Measurements from ENCODE around the gene PBRM1.

DNA sequence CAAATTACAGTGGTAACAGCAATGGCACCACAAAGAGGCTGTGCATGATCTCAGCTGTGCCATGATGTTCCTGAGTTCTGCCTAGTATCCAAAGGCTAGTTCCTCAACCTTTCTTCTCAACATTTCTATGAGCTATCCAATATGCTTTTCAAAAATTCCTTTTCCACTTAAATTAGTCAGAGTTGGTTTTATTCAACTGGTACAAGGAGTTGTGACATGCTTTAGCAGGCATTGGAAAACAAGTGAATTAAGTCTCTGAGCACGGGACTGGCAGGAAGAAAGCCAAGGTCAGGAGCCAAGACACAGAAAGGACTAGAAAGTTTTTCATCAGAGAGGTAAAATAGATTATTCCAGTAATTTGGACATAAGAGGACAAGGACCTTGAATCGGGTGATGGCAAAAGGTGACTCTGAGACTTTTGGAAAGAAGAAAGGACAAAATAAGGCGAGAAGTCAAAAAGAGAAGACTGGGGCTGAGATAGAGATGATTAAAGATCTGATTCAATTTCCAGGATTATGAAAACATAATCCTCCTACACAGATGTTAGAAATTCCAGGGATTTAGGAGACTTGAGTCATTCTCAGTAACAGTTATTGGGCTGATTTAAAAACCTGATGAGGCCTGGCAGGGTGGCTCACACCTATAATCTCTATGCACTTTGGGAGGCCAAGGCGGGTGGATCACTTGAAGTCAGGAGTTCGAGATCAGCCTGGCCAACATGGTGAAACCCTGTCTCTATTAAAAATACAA lies 36.1 kb downstream of the PBRM1 start:
- TF ChIP-seq RAD21 (IDR thresholded peaks at IDR 0.05 in 1 of 2, conservative IDR thresholded peaks at IDR 0.05 in 1 of 2; ENCODE audit: low read depth in 2 of 2, low read length in 2 of 2) (no peak), RFX5 (IDR thresholded peaks at IDR 0.05; ENCODE audit: borderline replicate concordance, low read depth, low read length) (no peak), POLR2A (IDR thresholded peaks at IDR 0.05; ENCODE audit: control extremely low read depth in 1 of 2, low read depth in 2 of 2, low read length in 2 of 2) (no peak), EGR1 (IDR thresholded peaks at IDR 0.05; ENCODE audit: borderline replicate concordance, low read depth, low read length) (no peak), RBBP5 (IDR thresholded peaks at IDR 0.05; ENCODE audit: borderline replicate concordance, low read depth, low read length) (no peak), EZH2 (IDR thresholded peaks at IDR 0.05; ENCODE audit: low read depth, low read length, severe bottlenecking) (no peak), CEBPB (IDR thresholded peaks at IDR 0.05; ENCODE audit: low read depth, low read length) (no peak), CREB1 (IDR thresholded peaks at IDR 0.05) (no peak), TAF1 (IDR thresholded peaks at IDR 0.05; ENCODE audit: low read depth, low read length) (no peak)
- TF ChIP-seq, protein P1, sequence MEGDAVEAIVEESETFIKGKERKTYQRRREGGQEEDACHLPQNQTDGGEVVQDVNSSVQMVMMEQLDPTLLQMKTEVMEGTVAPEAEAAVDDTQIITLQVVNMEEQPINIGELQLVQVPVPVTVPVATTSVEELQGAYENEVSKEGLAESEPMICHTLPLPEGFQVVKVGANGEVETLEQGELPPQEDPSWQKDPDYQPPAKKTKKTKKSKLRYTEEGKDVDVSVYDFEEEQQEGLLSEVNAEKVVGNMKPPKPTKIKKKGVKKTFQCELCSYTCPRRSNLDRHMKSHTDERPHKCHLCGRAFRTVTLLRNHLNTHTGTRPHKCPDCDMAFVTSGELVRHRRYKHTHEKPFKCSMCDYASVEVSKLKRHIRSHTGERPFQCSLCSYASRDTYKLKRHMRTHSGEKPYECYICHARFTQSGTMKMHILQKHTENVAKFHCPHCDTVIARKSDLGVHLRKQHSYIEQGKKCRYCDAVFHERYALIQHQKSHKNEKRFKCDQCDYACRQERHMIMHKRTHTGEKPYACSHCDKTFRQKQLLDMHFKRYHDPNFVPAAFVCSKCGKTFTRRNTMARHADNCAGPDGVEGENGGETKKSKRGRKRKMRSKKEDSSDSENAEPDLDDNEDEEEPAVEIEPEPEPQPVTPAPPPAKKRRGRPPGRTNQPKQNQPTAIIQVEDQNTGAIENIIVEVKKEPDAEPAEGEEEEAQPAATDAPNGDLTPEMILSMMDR (IDR thresholded peaks at IDR 0.05; ENCODE audit: control extremely low read depth in 1 of 3, insufficient read depth in 1 of 3, low read depth in 1 of 3, low read length in 3 of 3), result no peak
- TF ChIP-seq, protein P2, sequence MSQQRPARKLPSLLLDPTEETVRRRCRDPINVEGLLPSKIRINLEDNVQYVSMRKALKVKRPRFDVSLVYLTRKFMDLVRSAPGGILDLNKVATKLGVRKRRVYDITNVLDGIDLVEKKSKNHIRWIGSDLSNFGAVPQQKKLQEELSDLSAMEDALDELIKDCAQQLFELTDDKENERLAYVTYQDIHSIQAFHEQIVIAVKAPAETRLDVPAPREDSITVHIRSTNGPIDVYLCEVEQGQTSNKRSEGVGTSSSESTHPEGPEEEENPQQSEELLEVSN (IDR thresholded peaks at IDR 0.05), result no peak

All from H1 (cell line).